ENCODE data around the gene MLF2. TPM values are rescaled to one million over a fixed set of nuclear protein-coding genes. Genes with fewer than 3 reads are reported as not detected.

The MLF2 gene
- total RNA-seq, 1 donor from 2014 or later, result 102 TPM

- Mint-ChIP-seq H3K27ac (no peak overlapping the region), H3K9me3 (no peaks in the 10 kb centered on the region), H3K4me3 (peak overlapping the region; percentile 74), H3K36me3 (ENCODE audit: low read depth) (no peaks in the 10 kb centered on the region), H3K4me1 (peaks cover 29% of the 10 kb centered on the region), H3K27me3 (peaks cover 39% of the 10 kb centered on the region)
- ChIA-PET CTCF (interaction anchor here (0.8 to 3.2 kb wide), 3 partner anchors 12 to 16 kb away, joined by 3 to 64 read pairs (median 10); partner anchors contain the start of gene MLF2), POLR2A (interaction anchor here (1.2 to 2.9 kb wide), 3 partner anchors 12 to 146 kb away, joined by 3 to 26 read pairs (median 4); partner anchors contain the start of genes COPS7A and MLF2)
- intact Hi-C loops (cut with micrococcal nuclease), result no loop called here
- DNase-seq, result no peak
- TF ChIP-seq CTCF (IDR thresholded peaks at IDR 0.05), result no peak
- ATAC-seq (ENCODE audit: low read depth), result no peak
Observed at GRCh38 chr12:6765048-6765633, 12.2 kb upstream of the MLF2 start.

GRCh38 chr12:6764011-6764828 lies 11.3 kb upstream of the MLF2 start:
- CTCF ChIA-PET, result interaction anchor here (0.7 to 3.2 kb wide), 2 partner anchors 11 to 14 kb away, joined by 3 to 64 read pairs; partner anchors contain the start of gene MLF2
- H3K9me3 Mint-ChIP-seq, result no peaks in the 10 kb centered on the region
- H3K27ac Mint-ChIP-seq, result no peak overlapping the region
- H3K36me3 Mint-ChIP-seq (ENCODE audit: low read depth), result no peaks in the 10 kb centered on the region
- H3K27me3 Mint-ChIP-seq, result peaks cover 31% of the 10 kb centered on the region
- intact Hi-C loops (cut with micrococcal nuclease), result loop anchor here (1.0 kb wide), 1 partner anchor 11 kb away; the partner anchor contains the start of gene MLF2
- POLR2A ChIA-PET, result interaction anchor here (1.0 kb wide), 1 partner anchor 11 kb away, joined by 3 read pairs; the partner anchor contains the start of gene MLF2
- H3K4me3 Mint-ChIP-seq, result peak overlapping the region; percentile 55
- ATAC-seq (ENCODE audit: low read depth), result peak; percentile 83
- DNase-seq, result peak; percentile 26
- peaks cover 29% of the 10 kb centered on the region for H3K4me1 Mint-ChIP-seq
- no peak for TF ChIP-seq CTCF (IDR thresholded peaks at IDR 0.05)

- no peak overlapping the region for H3K4me3 Mint-ChIP-seq
- no peak overlapping the region for H3K27ac Mint-ChIP-seq
Observed at GRCh38 chr12:6763380-6763779, 10.4 kb upstream of the MLF2 start.

GRCh38 chr12:6759741-6760140 lies 6.8 kb upstream of the MLF2 start:
- intact Hi-C loops (cut with micrococcal nuclease), result no loop called here
- ChIA-PET CTCF (interaction anchor here (0.9 to 1.5 kb wide), 2 partner anchors 8 to 19 kb away, joined by 3 read pairs; no protein-coding TSS in a partner anchor), POLR2A (no interaction called here)
- Mint-ChIP-seq H3K36me3 (ENCODE audit: low read depth) (no peaks in the 10 kb centered on the region), H3K4me1 (peaks cover 13% of the 10 kb centered on the region), H3K4me3 (no peak overlapping the region), H3K9me3 (no peaks in the 10 kb centered on the region), H3K27ac (no peak overlapping the region), H3K27me3 (peaks cover 5% of the 10 kb centered on the region)
- TF ChIP-seq CTCF (IDR thresholded peaks at IDR 0.05), result no peak
- no peak for DNase-seq
- ATAC-seq (ENCODE audit: low read depth), result no peak

More at GRCh38 chr12:6763380-6763779, 10.4 kb upstream of the MLF2 start:
- ATAC-seq (ENCODE audit: low read depth) (no peak), DNase-seq (no peak)
- Mint-ChIP-seq H3K27me3 (peaks cover 22% of the 10 kb centered on the region), H3K36me3 (ENCODE audit: low read depth) (no peaks in the 10 kb centered on the region), H3K4me1 (peaks cover 32% of the 10 kb centered on the region), H3K9me3 (no peaks in the 10 kb centered on the region)
- no peak for TF ChIP-seq CTCF (IDR thresholded peaks at IDR 0.05)
- intact Hi-C loops (cut with micrococcal nuclease), result no loop called here
- POLR2A ChIA-PET, result interaction anchor here (1.0 kb wide), 1 partner anchor 10 kb away, joined by 3 read pairs; the partner anchor contains the start of gene MLF2
- CTCF ChIA-PET, result interaction anchor here (0.7 kb wide), 1 partner anchor 15 kb away, joined by 3 read pairs; no protein-coding TSS in a partner anchor
